HG02623 (cell line): ENCODE data around the gene ITGAX.
"Not testable (repeated sequence)": the region's sequence is repeated elsewhere in the genome, so short reads cannot be mapped to it uniquely, and the experiment has no call there.

Source experiments
- ATAC-seq: cut with Tn5 transposase; IDR thresholded peaks from one replicate; pipeline ENCODE4 v1.9.1; 2021; ENCODE audit warnings: moderate library complexity; ENCODE audit not compliant: unreplicated experiment

The ITGAX gene

GRCh38 chr16:31404353-31405064 is 49.5 kb downstream of the ITGAX start:
- no peak for ATAC-seq

GRCh38 chr16:31407406-31407805 is 52.4 kb downstream of the ITGAX start:
- ATAC-seq = no peak

GRCh38 chr16:31409433-31409832 is 54.5 kb downstream of the ITGAX start:
- no peak for ATAC-seq

- ATAC-seq = no peak
These were observed 55.1 kb downstream of the ITGAX start for GRCh38 chr16:31410082-31410481.

- ATAC-seq = no peak
These were observed 56.3 kb downstream of the ITGAX start for GRCh38 chr16:31411024-31411844.

DNA sequence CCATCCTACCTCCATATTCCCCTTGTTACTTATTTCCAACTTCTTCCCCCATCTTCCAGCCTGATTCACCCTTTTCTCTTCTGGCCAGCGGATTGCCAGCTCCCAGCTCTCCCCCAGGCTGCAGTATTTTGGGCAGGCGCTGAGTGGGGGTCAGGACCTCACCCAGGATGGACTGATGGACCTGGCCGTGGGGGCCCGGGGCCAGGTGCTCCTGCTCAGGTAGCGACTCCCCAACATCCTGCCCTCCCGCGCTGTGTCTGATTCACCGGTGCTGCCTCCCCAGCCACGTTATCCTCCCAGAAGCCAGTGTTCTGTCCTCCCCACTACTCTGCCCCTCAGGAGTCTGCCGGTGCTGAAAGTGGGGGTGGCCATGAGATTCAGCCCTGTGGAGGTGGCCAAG is 57.8 kb downstream of the ITGAX start:
- ATAC-seq = no peak

DNA sequence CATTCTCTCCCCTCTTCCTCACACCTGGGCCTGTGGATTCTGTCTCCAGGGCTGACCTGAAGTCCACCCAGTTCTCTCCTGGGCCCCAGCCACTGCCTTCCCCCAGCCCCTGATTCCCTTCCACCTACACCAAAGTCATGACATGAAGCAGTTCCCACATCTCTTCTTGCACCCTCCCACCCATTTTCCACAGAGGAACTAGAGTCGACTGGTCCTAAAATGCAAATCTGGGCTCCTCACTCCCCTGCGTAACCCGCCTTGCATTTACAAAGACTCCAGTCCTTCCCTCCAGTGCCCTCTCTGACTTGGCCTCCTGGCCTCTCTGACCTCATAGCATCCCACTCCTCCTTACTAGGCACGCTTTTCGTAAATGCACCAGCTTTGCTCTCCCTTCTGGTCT is 58.4 kb downstream of the ITGAX start:
- no peak for ATAC-seq

- no peak for ATAC-seq
These were observed 59.0 kb downstream of the ITGAX start for GRCh38 chr16:31413943-31414342.

DNA sequence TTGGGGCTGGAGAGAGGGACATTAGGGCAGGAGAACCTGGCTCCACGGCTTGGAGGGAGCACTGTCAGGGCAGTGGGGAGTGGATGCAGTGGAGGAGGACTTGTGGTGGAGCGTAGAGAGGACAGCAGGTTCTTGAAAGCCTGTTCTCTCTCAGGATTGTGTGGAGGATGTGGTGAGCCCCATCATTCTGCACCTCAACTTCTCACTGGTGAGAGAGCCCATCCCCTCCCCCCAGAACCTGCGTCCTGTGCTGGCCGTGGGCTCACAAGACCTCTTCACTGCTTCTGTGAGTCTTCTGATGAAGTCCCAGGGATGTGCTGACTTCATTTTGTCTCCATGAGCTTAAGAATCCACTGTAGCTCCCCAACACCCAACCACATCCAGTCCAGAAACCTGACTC is 59.7 kb downstream of the ITGAX start:
- ATAC-seq = no peak

GRCh38 chr16:31416371-31416770 is 61.4 kb downstream of the ITGAX start:
- ATAC-seq = no peak

DNA sequence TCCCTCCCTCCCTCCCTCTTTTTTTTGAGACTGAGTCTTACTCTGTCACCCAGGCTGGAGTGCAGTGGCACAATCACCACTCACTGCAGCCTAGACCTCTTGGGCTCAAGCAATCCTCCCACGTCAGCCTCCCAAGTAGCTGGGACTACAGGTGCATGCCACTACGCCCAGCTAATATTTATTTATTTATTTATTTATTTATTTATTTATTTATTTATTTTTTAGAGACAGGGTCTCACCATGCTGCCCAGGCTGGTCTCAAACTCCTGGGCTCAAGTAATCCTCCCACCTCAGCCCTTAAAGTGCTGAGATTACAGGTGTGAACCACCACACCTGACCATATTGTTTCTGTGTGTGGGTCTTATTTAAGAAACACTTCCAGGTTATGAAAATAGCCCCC is 62.1 kb downstream of the ITGAX start:
- not testable (repeated sequence) for ATAC-seq

- no peak for ATAC-seq
These were observed 62.9 kb downstream of the ITGAX start for GRCh38 chr16:31417916-31418315.

DNA sequence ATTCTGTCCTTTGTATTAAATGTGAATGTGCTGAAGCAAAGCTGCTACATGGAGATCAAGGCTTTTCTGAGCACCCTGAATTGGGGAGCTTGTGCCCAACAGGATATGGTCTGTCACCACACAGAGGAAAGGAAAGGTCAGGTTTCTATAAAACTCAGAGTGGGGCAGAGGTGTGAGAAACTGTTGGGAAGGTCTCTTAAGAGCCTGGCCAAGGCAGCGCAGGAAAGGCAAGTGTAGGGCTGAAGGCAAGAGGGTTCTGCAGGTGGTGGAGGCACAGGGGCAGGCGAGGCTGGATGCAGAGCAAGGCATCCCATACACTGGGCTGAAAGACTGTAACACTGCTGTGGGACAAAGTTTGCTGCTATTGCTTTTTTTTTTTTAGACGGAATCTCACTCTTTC is 65.1 kb downstream of the ITGAX start:
- ATAC-seq = no peak

GRCh38 chr16:31421587-31421986 is 66.6 kb downstream of the ITGAX start:
- ATAC-seq = no peak

DNA sequence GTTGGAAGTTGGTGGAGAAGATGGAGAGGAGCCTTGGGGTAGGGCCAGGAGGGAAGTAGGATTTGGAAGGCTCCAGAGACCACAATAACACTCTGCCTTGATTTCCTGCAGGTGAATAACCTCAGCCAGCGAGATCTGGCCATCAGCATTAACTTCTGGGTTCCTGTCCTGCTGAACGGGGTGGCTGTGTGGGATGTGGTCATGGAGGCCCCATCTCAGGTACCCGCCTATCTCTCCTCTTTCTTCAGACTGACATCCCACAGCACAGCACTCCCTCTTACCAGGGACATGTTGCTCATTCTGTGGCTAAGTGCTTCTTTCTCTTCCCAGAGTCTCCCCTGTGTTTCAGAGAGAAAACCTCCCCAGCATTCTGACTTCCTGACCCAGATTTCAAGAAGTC is 68.3 kb downstream of the ITGAX start:
- no peak for ATAC-seq

- no peak for ATAC-seq
These were observed 68.8 kb downstream of the ITGAX start for GRCh38 chr16:31423801-31424200.

DNA sequence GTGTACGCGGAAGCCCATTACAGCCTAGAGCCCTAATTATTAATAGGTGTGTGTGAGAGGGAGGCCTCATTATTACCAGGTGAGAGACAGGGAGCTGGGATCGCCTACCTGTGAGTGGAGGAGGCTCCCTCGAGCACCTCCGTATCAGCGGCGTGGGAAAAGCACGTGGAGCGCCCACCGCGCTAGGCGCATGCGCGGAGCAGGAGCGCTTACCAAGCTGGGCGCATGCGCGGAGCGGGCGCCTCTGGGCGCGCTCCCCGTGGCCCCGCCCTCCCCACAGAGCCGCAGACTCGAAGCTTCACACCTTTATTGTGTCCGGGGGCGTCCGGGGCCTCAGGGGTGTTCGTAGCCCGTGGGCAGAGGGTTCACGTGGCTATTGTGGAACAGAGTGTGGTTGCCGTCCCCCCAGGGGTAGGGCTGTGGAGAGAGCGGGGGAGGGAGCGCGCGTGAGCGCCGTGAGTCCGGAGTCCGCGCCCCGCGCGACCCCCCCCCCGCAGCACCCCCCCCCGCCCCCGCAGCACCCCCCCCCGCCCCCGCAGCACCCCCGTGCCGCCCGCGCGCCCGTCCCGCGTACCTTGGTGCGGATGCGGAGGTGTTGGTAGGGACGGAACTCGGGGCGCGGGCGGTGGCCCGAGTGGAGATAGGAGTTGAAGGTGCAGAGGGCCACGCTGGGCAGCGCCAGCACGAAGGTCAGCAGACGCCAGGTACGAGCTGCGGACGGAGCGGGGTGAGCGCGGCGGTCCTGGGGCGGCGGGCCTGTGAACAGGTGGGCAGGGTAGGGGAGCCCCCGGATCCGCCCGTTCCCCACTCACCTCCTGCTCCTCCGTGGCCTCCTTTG is 72.7 kb downstream of the ITGAX start:
- no peak for ATAC-seq

DNA sequence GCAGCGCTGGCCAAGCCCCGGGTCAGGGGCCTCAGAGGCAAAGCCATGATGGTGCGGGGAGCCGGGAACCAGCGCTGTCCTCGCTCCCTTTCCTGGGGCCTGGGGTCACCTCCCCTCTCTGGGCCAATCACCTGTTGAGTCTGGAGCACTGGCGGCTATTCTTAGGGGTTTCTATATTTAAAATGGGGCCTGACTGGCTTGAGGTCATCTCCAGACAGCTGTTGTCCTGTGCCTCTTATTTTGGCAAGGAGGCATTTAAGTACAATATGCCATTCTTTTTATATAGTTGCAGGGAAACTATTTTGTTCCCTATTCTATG is 73.3 kb downstream of the ITGAX start, which contains the start of gene COX6A2:
Gene COX6A2, minus strand, starts transcription at position 82 of the 319 bp plus-strand sequence. Its CDS starts 35 bp downstream, at position 47.
- ATAC-seq = no peak

GRCh38 chr16:31428638-31429247 is 73.8 kb downstream of the ITGAX start:
- no peak for ATAC-seq

GRCh38 chr16:31429314-31429713 is 74.3 kb downstream of the ITGAX start:
- no peak for ATAC-seq

DNA sequence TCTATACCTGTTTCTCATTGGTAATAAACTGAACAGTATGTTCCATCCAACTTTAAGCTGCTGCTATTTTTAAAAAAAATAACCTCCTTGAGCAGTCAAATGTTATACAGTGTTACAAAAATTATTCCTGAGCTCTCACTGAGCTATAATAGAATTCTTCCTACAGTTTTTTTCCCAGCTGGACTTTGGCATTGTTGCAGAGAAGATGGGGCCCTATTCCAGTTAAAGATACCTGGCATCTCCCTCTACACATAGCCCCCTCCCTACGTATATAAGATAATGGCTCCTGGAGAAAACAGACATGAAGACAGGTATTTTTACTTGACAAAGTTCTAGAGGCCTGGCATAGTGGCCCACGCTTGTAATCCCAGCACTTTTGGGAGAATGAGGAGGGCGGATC is 74.8 kb downstream of the ITGAX start:
- no peak for ATAC-seq
